MM.1S (cell line): ENCODE data around the gene LRRC38.

ENCODE experiments used
- DNase-seq: peaks from one replicate; pipeline ENCODE4 v3.0.0-alpha.2; 2015
- H2AFZ ChIP-seq: fragments of 300-600 bp; sonication (generic); 2 replicates; pipeline ENCODE4 v1.6.0; 2016; ENCODE audit warnings: antibody characterized with exemption, low read length
- H3F3A ChIP-seq: fragments of 300-600 bp; sonication (generic); 2 replicates; pipeline ENCODE4 v1.6.1; 2016; ENCODE audit warnings: mild to moderate bottlenecking, antibody characterized with exemption, low read length, moderate library complexity, mixed read lengths; ENCODE audit not compliant: insufficient read depth
- H3K27ac ChIP-seq: fragments of 300-600 bp; sonication (generic); 2 replicates; pipeline ENCODE4 v1.5.1; 2016; ENCODE audit warnings: mild to moderate bottlenecking, low read length
- H3K27me3 ChIP-seq: fragments of 300-600 bp; sonication (generic); replicated peaks from 2 replicates; pipeline ENCODE4 v1.6.0; 2016; ENCODE audit warnings: low read length; ENCODE audit not compliant: insufficient read depth
- H3K36me3 ChIP-seq: fragments of 300-600 bp; sonication (generic); replicated peaks from 2 replicates; pipeline ENCODE4 v1.6.1; 2016; ENCODE audit warnings: mild to moderate bottlenecking, low read length, mixed read lengths; ENCODE audit not compliant: insufficient read depth
- H3K4me1 ChIP-seq: fragments of 300-600 bp; sonication (generic); 2 replicates; pipeline ENCODE4 v1.6.1; 2016; ENCODE audit warnings: low read length, mixed read lengths
- H3K4me2 ChIP-seq: fragments of 300-600 bp; sonication (generic); 2 replicates; pipeline ENCODE4 v1.6.0; 2016; ENCODE audit warnings: low read depth, low read length
- H3K4me3 ChIP-seq: fragments of 300-600 bp; sonication (generic); 2 replicates; pipeline ENCODE4 v1.5.1; 2016; ENCODE audit warnings: low read length, mixed read lengths
- H3K79me2 ChIP-seq: fragments of 300-600 bp; sonication (generic); 2 replicates; pipeline ENCODE4 v1.6.1; 2016; ENCODE audit warnings: mixed run types, low read length, mixed read lengths
- H3K9ac ChIP-seq: fragments of 300-600 bp; sonication (generic); 2 replicates; pipeline ENCODE4 v1.6.1; 2016; ENCODE audit warnings: low read length, mixed read lengths
- H3K9me2 ChIP-seq: fragments of 300-600 bp; sonication (generic); replicated peaks from 2 replicates; pipeline ENCODE4 v1.6.1; 2016; ENCODE audit warnings: mild to moderate bottlenecking, low read length, mixed read lengths; ENCODE audit not compliant: insufficient read depth
- H3K9me3 ChIP-seq: fragments of 300-600 bp; sonication (generic); replicated peaks from 2 replicates; pipeline ENCODE4 v1.6.1; 2016; ENCODE audit warnings: mild to moderate bottlenecking, low read length, mixed read lengths; ENCODE audit not compliant: insufficient read depth
- H4K20me1 ChIP-seq: fragments of 300-600 bp; sonication (generic); 2 replicates; pipeline ENCODE4 v1.6.1; 2016; ENCODE audit warnings: mild to moderate bottlenecking, low read length, moderate library complexity, mixed read lengths; ENCODE audit not compliant: insufficient read depth
- EZH2 ChIP-seq: fragments of 300-600 bp; sonication (generic); optimal IDR thresholded peaks from 2 replicates; pipeline ENCODE3; 2017; ENCODE audit warnings: low read depth, mild to moderate bottlenecking, antibody characterized with exemption, low read length, mixed read lengths
- EZH2phosphoT487 ChIP-seq: fragments of 300-600 bp; sonication (generic); IDR thresholded peaks from 2 replicates; pipeline ENCODE4 v1.6.1; 2018; ENCODE audit warnings: antibody characterized with exemption, low read length
- TF ChIP-seq, protein P1 (sequence below): fragments of 300-600 bp; sonication (generic); IDR thresholded peaks from 2 replicates; pipeline ENCODE4 v1.5.1; 2016; ENCODE audit warnings: antibody characterized with exemption, low read length, mixed read lengths

The LRRC38 gene

GRCh38 chr1:13548281-13548680 lies 34.5 kb upstream of the LRRC38 start:
- Histone ChIP-seq H4K20me1 (no peaks in the 10 kb centered on the region), H3F3A (no peaks in the 10 kb centered on the region), H3K27ac (no peak overlapping the region), H3K9me2 (no peaks in the 10 kb centered on the region), H3K36me3 (no peaks in the 10 kb centered on the region), H3K4me3 (no peak overlapping the region), H3K27me3 (no peaks in the 10 kb centered on the region), H3K9me3 (no peaks in the 10 kb centered on the region), H3K4me2 (no peak overlapping the region), H3K79me2 (no peaks in the 10 kb centered on the region), H3K4me1 (no peaks in the 10 kb centered on the region), H2AFZ (no peak overlapping the region), H3K9ac (no peak overlapping the region)
- TF ChIP-seq EZH2phosphoT487, result no peak
- TF ChIP-seq, protein P1, sequence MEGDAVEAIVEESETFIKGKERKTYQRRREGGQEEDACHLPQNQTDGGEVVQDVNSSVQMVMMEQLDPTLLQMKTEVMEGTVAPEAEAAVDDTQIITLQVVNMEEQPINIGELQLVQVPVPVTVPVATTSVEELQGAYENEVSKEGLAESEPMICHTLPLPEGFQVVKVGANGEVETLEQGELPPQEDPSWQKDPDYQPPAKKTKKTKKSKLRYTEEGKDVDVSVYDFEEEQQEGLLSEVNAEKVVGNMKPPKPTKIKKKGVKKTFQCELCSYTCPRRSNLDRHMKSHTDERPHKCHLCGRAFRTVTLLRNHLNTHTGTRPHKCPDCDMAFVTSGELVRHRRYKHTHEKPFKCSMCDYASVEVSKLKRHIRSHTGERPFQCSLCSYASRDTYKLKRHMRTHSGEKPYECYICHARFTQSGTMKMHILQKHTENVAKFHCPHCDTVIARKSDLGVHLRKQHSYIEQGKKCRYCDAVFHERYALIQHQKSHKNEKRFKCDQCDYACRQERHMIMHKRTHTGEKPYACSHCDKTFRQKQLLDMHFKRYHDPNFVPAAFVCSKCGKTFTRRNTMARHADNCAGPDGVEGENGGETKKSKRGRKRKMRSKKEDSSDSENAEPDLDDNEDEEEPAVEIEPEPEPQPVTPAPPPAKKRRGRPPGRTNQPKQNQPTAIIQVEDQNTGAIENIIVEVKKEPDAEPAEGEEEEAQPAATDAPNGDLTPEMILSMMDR, result no peak
- TF ChIP-seq EZH2, result no peak
- no peak for DNase-seq

- no peaks in the 10 kb centered on the region for H4K20me1 ChIP-seq
- H3K27ac ChIP-seq, result no peak overlapping the region
- no peaks in the 10 kb centered on the region for H3K9me2 ChIP-seq
- H3K36me3 ChIP-seq, result no peaks in the 10 kb centered on the region
- no peak for DNase-seq
- no peak overlapping the region for H3K4me2 ChIP-seq
- H3K79me2 ChIP-seq, result no peaks in the 10 kb centered on the region
- H3F3A ChIP-seq, result no peaks in the 10 kb centered on the region
- H3K9ac ChIP-seq, result no peak overlapping the region
- no peaks in the 10 kb centered on the region for H3K27me3 ChIP-seq
- H3K9me3 ChIP-seq, result no peaks in the 10 kb centered on the region
- no peaks in the 10 kb centered on the region for H3K4me1 ChIP-seq
- no peak overlapping the region for H3K4me3 ChIP-seq
- H2AFZ ChIP-seq, result no peak overlapping the region
- TF ChIP-seq EZH2 (no peak), EZH2phosphoT487 (no peak)
- TF ChIP-seq, protein P1, result no peak
Measured at GRCh38 chr1:13546791-13547190, 33.0 kb upstream of the LRRC38 start.

DNA sequence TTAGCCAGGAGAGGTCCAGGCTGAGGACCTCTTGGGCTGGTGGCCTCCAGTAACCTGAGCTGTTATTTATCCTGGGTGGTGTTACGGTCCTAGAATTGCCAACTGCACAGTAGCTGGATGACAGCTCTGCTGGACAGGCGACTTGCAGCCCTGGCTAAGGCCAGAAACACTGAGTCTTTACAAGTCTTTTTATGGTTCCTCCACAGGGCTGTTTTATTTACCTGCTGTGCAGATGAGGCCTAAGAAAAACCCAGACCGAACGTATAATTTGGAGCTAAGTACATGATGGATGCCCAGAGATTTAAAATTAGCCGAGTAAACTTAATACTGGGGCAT lies 30.4 kb upstream of the LRRC38 start:
- H3K9me2 ChIP-seq, result no peaks in the 10 kb centered on the region
- no peak overlapping the region for H3K4me2 ChIP-seq
- no peaks in the 10 kb centered on the region for H3F3A ChIP-seq
- no peaks in the 10 kb centered on the region for H3K79me2 ChIP-seq
- no peak overlapping the region for H2AFZ ChIP-seq
- no peaks in the 10 kb centered on the region for H4K20me1 ChIP-seq
- no peak overlapping the region for H3K9ac ChIP-seq
- no peaks in the 10 kb centered on the region for H3K9me3 ChIP-seq
- no peak overlapping the region for H3K4me3 ChIP-seq
- H3K36me3 ChIP-seq, result no peaks in the 10 kb centered on the region
- H3K27ac ChIP-seq, result no peak overlapping the region
- H3K27me3 ChIP-seq, result no peaks in the 10 kb centered on the region
- H3K4me1 ChIP-seq, result 0 out of 2 replicates have a peak, but pooled peaks cover 6% of the 10 kb centered on the region
- TF ChIP-seq EZH2 (no peak), EZH2phosphoT487 (no peak)
- TF ChIP-seq, protein P1, result no peak
- DNase-seq, result no peak
